ENCODE results near the gene WDFY1.
"Not testable (repeated sequence)": the region's sequence is repeated elsewhere in the genome, so short reads cannot be mapped to it uniquely, and the experiment has no call there.

The WDFY1 gene

GRCh38 chr2:223901854-223902253, 43.3 kb downstream of the WDFY1 start:
- no peak for DNase-seq (ENCODE audit: low read depth, low spot score)
- H3K4me3 ChIP-seq (ENCODE audit: low read length), result no peak overlapping the region

GRCh38 chr2:223901311-223901710, 43.8 kb downstream of the WDFY1 start:
- no peak overlapping the region for H3K4me3 ChIP-seq (ENCODE audit: low read length)
- DNase-seq (ENCODE audit: low read depth, low spot score), result no peak

GRCh38 chr2:223900531-223900930, 44.6 kb downstream of the WDFY1 start:
- DNase-seq (ENCODE audit: low read depth, low spot score), result no peak
- no peak overlapping the region for H3K4me3 ChIP-seq (ENCODE audit: low read length)

GRCh38 chr2:223900066-223900465, 45.1 kb downstream of the WDFY1 start:
- no peak overlapping the region for H3K4me3 ChIP-seq (ENCODE audit: low read length)
- DNase-seq (ENCODE audit: low read depth, low spot score), result no peak

GRCh38 chr2:223897669-223898330, 47.3 kb downstream of the WDFY1 start:
- H3K4me3 ChIP-seq (ENCODE audit: low read length), result no peak overlapping the region
- DNase-seq (ENCODE audit: low read depth, low spot score), result no peak

GRCh38 chr2:223896833-223897311, 48.3 kb downstream of the WDFY1 start:
- DNase-seq (ENCODE audit: low read depth, low spot score), result no peak
- no peak overlapping the region for H3K4me3 ChIP-seq (ENCODE audit: low read length)

- no peak overlapping the region for H3K4me3 ChIP-seq (ENCODE audit: low read length)
- no peak for DNase-seq (ENCODE audit: low read depth, low spot score)
Observed at GRCh38 chr2:223894968-223895367, 50.2 kb downstream of the WDFY1 start.

- no peak for DNase-seq (ENCODE audit: low read depth, low spot score)
- H3K4me3 ChIP-seq (ENCODE audit: low read length), result no peak overlapping the region
Observed at GRCh38 chr2:223894009-223894408, 51.1 kb downstream of the WDFY1 start.

- no peak for DNase-seq (ENCODE audit: low read depth, low spot score)
- H3K4me3 ChIP-seq (ENCODE audit: low read length), result no peak overlapping the region
Observed at GRCh38 chr2:223890721-223891120, 54.4 kb downstream of the WDFY1 start.

- no peak overlapping the region for H3K4me3 ChIP-seq (ENCODE audit: low read length)
- DNase-seq (ENCODE audit: low read depth, low spot score), result no peak
Observed at GRCh38 chr2:223889229-223889628, 55.9 kb downstream of the WDFY1 start.

GRCh38 chr2:223888251-223888650, 56.9 kb downstream of the WDFY1 start:
- H3K4me3 ChIP-seq (ENCODE audit: low read length), result no peak overlapping the region
- no peak for DNase-seq (ENCODE audit: low read depth, low spot score)

- H3K4me3 ChIP-seq (ENCODE audit: low read length), result no peak overlapping the region
- DNase-seq (ENCODE audit: low read depth, low spot score), result no peak
Observed at GRCh38 chr2:223887127-223887526, 58.0 kb downstream of the WDFY1 start.

GRCh38 chr2:223886726-223887125, 58.4 kb downstream of the WDFY1 start:
- H3K4me3 ChIP-seq (ENCODE audit: low read length), result no peak overlapping the region
- DNase-seq (ENCODE audit: low read depth, low spot score), result no peak

GRCh38 chr2:223884399-223884798, 60.7 kb downstream of the WDFY1 start:
- no peak overlapping the region for H3K4me3 ChIP-seq (ENCODE audit: low read length)
- DNase-seq (ENCODE audit: low read depth, low spot score), result no peak

GRCh38 chr2:223882715-223883114, 62.4 kb downstream of the WDFY1 start:
- no peak for DNase-seq (ENCODE audit: low read depth, low spot score)

GRCh38 chr2:223880796-223881195, 64.3 kb downstream of the WDFY1 start:
- DNase-seq (ENCODE audit: low read depth, low spot score), result no peak
- no peak overlapping the region for H3K4me3 ChIP-seq (ENCODE audit: low read length)

More at GRCh38 chr2:223882715-223883114, 62.4 kb downstream of the WDFY1 start:
- H3K4me3 ChIP-seq (ENCODE audit: low read length), result no peak overlapping the region

GRCh38 chr2:223877721-223878410, 67.3 kb downstream of the WDFY1 start:
- no peak for DNase-seq (ENCODE audit: low read depth, low spot score)
- no peak overlapping the region for H3K4me3 ChIP-seq (ENCODE audit: low read length)

GRCh38 chr2:223873672-223874071, 71.5 kb downstream of the WDFY1 start:
- no peak overlapping the region for H3K4me3 ChIP-seq (ENCODE audit: low read length)
- DNase-seq (ENCODE audit: low read depth, low spot score), result no peak

GRCh38 chr2:223872772-223873171, 72.4 kb downstream of the WDFY1 start:
- not testable (repeated sequence) for DNase-seq (ENCODE audit: low read depth, low spot score); H3K4me3 ChIP-seq (ENCODE audit: low read length)

GRCh38 chr2:223871661-223872060, 73.5 kb downstream of the WDFY1 start:
- not testable (repeated sequence) for H3K4me3 ChIP-seq (ENCODE audit: low read length); DNase-seq (ENCODE audit: low read depth, low spot score)

All from Jurkat, Clone E6-1 (cell line).